PC-9 (cell line): ENCODE measurements around the gene CBL. TPM values are rescaled to one million over a fixed set of nuclear protein-coding genes. Genes with fewer than 3 reads are reported as not detected.

Source experiments
- BruUV-seq: library from RNA; stranded (reverse); fragments of 400-500 nt; replicated peaks from 2 replicates; lab custom pipeline; 2021; lab: Mats Ljungman, UMichigan
- CTCF ChIA-PET: fragments of 300-600 bp; sonication (Branson Sonifier 250); formaldehyde crosslinking; loops from one replicate; lab custom pipeline; 2022; ENCODE audit warnings: antibody characterized with exemption; lab: Charles Lee
- POLR2A ChIA-PET: fragments of 300-600 bp; sonication (Branson Sonifier 250); formaldehyde crosslinking; loops from one replicate; lab custom pipeline; 2022; ENCODE audit warnings: antibody characterized with exemption; ENCODE audit not compliant: unreplicated experiment; lab: Charles Lee
- DNase-seq, 2 experiments: peaks; one replicate each; pipeline versions ENCODE4 v3.0.0 to v3.0.0-alpha.2; 2015 to 2022; ENCODE audit warnings: mixed read lengths in 1 of 2
- H2AFZ ChIP-seq: fragments of 200-600 bp; sonication (generic); 2 replicates; pipeline ENCODE4 v1.8.1; 2017; ENCODE audit warnings: antibody characterized with exemption
- H3F3A ChIP-seq: fragments of 200-600 bp; sonication (generic); 2 replicates; pipeline ENCODE4 v1.8.1; 2017; ENCODE audit warnings: antibody characterized with exemption, mild to moderate bottlenecking, low read depth; ENCODE audit not compliant: insufficient read depth
- H3K27ac ChIP-seq: fragments of 200-600 bp; sonication (generic); 2 replicates; pipeline ENCODE4 v1.6.1; 2016; ENCODE audit warnings: mixed run types
- H3K27me3 ChIP-seq: fragments of 200-600 bp; sonication (generic); 2 replicates; pipeline ENCODE4 v1.6.1; 2016; ENCODE audit warnings: low read depth, mixed run types; ENCODE audit not compliant: insufficient read depth
- H3K36me3 ChIP-seq: fragments of 200-600 bp; sonication (generic); 2 replicates; pipeline ENCODE4 v1.6.1; 2016; ENCODE audit warnings: low read depth, mixed run types
- H3K4me1 ChIP-seq: fragments of 200-600 bp; sonication (generic); replicated peaks from 2 replicates; pipeline ENCODE4 v1.6.1; 2016; ENCODE audit warnings: mixed run types; ENCODE audit not compliant: insufficient read depth
- H3K4me2 ChIP-seq: fragments of 200-600 bp; sonication (generic); 2 replicates; pipeline ENCODE4 v1.6.1; 2017; ENCODE audit warnings: mixed run types
- H3K4me3 ChIP-seq: fragments of 200-600 bp; sonication (generic); 2 replicates; pipeline ENCODE4 v1.6.1; 2016; ENCODE audit warnings: mixed run types
- H3K79me2 ChIP-seq: fragments of 200-600 bp; sonication (generic); 2 replicates; pipeline ENCODE4 v1.6.1; 2017; ENCODE audit warnings: low read depth, mixed run types
- H3K9me2 ChIP-seq: fragments of 200-600 bp; sonication (generic); 2 replicates; pipeline ENCODE4 v1.8.1; 2017; ENCODE audit warnings: mild to moderate bottlenecking; ENCODE audit not compliant: insufficient read depth
- H3K9me3 ChIP-seq: fragments of 200-600 bp; sonication (generic); 2 replicates; pipeline ENCODE4 v1.8.1; 2016; ENCODE audit warnings: low read depth; ENCODE audit not compliant: insufficient read depth
- H4K20me1 ChIP-seq: fragments of 200-600 bp; sonication (generic); 2 replicates; pipeline ENCODE4 v1.8.1; 2017; ENCODE audit not compliant: insufficient read depth
- EZH2 ChIP-seq: fragments of 200-600 bp; sonication (generic); IDR thresholded peaks from 2 replicates; pipeline ENCODE4 v1.8.0; 2017; ENCODE audit warnings: antibody characterized with exemption, low read depth
- intact Hi-C: fragments of 100-400 bp; cut with micrococcal nuclease; formaldehyde crosslinking; loops from one replicate; pipeline ENCODE4 v1.10.0; 2022; ENCODE audit not compliant: unreplicated experiment
- total RNA-seq: library from RNA; stranded (reverse); gene quantifications from 2 replicates; pipeline ENCODE4 v1.2.3, GENCODE V29; 2021
- TF ChIP-seq, protein P1 (sequence below): fragments of 200-600 bp; sonication (generic); conservative IDR thresholded peaks from 2 replicates; pipeline ENCODE4 v1.6.1; 2017; ENCODE audit warnings: mixed run types, antibody characterized with exemption, mild to moderate bottlenecking, moderate library complexity

Gene CBL
- total RNA-seq, 1 experiment from 2014 or later = 32.9 TPM

GRCh38 chr11:119193001-119193400 lies 13.1 kb upstream of the CBL start:
- H3K79me2 ChIP-seq = no peaks in the 10 kb centered on the region
- H3K4me2 ChIP-seq = no peak overlapping the region
- H3K4me1 ChIP-seq = peaks cover 47% of the 10 kb centered on the region
- intact Hi-C loops = no loop called here
- DNase-seq = no peak
- no peak overlapping the region for H3K4me3 ChIP-seq
- TF ChIP-seq EZH2 = no peak
- TF ChIP-seq, protein P1, sequence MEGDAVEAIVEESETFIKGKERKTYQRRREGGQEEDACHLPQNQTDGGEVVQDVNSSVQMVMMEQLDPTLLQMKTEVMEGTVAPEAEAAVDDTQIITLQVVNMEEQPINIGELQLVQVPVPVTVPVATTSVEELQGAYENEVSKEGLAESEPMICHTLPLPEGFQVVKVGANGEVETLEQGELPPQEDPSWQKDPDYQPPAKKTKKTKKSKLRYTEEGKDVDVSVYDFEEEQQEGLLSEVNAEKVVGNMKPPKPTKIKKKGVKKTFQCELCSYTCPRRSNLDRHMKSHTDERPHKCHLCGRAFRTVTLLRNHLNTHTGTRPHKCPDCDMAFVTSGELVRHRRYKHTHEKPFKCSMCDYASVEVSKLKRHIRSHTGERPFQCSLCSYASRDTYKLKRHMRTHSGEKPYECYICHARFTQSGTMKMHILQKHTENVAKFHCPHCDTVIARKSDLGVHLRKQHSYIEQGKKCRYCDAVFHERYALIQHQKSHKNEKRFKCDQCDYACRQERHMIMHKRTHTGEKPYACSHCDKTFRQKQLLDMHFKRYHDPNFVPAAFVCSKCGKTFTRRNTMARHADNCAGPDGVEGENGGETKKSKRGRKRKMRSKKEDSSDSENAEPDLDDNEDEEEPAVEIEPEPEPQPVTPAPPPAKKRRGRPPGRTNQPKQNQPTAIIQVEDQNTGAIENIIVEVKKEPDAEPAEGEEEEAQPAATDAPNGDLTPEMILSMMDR = no peak
- H3K9me3 ChIP-seq = no peaks in the 10 kb centered on the region; the same call in 1 of the 2 replicates
- no peaks in the 10 kb centered on the region for H3K9me2 ChIP-seq
- H3K27me3 ChIP-seq = no peaks in the 10 kb centered on the region
- H3K27ac ChIP-seq = no peak overlapping the region
- ChIA-PET CTCF (interaction anchor here (0.5 to 0.6 kb wide), 2 partner anchors 18 to 159 kb away, joined by 4 to 5 read pairs; no protein-coding TSS in a partner anchor), POLR2A (interaction anchor here (0.6 kb wide), 1 partner anchor 71 kb away, joined by 5 read pairs; the partner anchor contains the start of gene HINFP)
- H3K36me3 ChIP-seq = no peaks in the 10 kb centered on the region
- peaks cover 16% of the 10 kb centered on the region; the same call in 1 of the 2 replicates for H3F3A ChIP-seq
- no TSS peak for BruUV-seq
- H4K20me1 ChIP-seq = no peaks in the 10 kb centered on the region
- H2AFZ ChIP-seq = no peak overlapping the region

- Histone ChIP-seq H3F3A (peaks cover 16% of the 10 kb centered on the region; the same call in 1 of the 2 replicates), H3K27ac (no peak overlapping the region), H3K36me3 (no peaks in the 10 kb centered on the region), H3K4me3 (no peak overlapping the region), H3K79me2 (no peaks in the 10 kb centered on the region), H2AFZ (no peak overlapping the region), H3K9me3 (no peaks in the 10 kb centered on the region; the same call in 1 of the 2 replicates), H3K9me2 (no peaks in the 10 kb centered on the region), H4K20me1 (no peaks in the 10 kb centered on the region), H3K27me3 (no peaks in the 10 kb centered on the region), H3K4me1 (peaks cover 47% of the 10 kb centered on the region), H3K4me2 (no peak overlapping the region)
- no peak for DNase-seq
- ChIA-PET POLR2A (no interaction called here), CTCF (interaction anchor here (0.5 kb wide), 1 partner anchor 18 kb away, joined by 4 read pairs; no protein-coding TSS in a partner anchor)
- intact Hi-C loops = no loop called here
- no TSS peak for BruUV-seq
- TF ChIP-seq EZH2 = no peak
- TF ChIP-seq, protein P1 = no peak
Observed at GRCh38 chr11:119193626-119194025, 12.5 kb upstream of the CBL start.

DNA sequence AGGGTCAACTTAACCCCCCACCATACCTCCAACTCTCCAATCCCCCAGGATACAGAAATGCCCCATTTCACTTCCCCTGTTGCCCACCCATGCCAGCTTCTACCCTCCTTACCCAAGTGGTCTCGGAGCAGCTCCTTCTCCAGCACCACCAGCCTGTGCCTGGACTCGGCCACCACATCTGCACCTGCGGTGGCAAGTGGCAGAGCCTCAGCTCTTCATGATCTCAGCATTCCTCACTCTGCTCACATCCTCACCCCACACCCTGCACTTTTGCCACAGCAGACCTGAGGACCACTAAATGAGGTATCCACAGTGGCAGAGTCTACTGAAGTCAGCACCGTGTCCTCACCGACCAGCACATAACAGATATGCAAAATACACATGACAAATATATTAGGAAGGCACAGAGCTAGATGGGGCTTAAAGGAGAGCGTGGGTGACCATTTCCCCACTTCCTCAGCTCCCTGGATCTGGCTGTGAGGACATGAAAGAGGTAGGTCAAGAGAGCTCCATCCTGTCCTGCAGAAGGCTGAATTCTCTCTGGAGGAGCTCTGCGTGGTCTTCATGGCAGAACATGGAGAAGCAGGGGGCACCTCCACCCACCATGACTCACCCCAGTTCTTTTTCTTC lies 11.2 kb upstream of the CBL start:
- ChIA-PET POLR2A (interaction anchor here (0.7 kb wide), 1 partner anchor 165 kb away, joined by 3 read pairs; no protein-coding TSS in a partner anchor), CTCF (interaction anchor here (0.5 kb wide), 2 partner anchors 29 to 72 kb away, joined by 3 to 5 read pairs; no protein-coding TSS in a partner anchor)
- BruUV-seq = no TSS peak
- Histone ChIP-seq H3K4me2 (no peak overlapping the region), H3K4me1 (peaks cover 35% of the 10 kb centered on the region), H3K4me3 (no peak overlapping the region), H3K79me2 (no peaks in the 10 kb centered on the region), H3K36me3 (no peaks in the 10 kb centered on the region), H2AFZ (no peak overlapping the region), H3K9me3 (no peaks in the 10 kb centered on the region; the same call in 1 of the 2 replicates), H4K20me1 (no peaks in the 10 kb centered on the region), H3F3A (peaks cover 16% of the 10 kb centered on the region; the same call in 1 of the 2 replicates), H3K9me2 (no peaks in the 10 kb centered on the region), H3K27me3 (no peaks in the 10 kb centered on the region), H3K27ac (no peak overlapping the region)
- no peak for DNase-seq
- intact Hi-C loops = loop anchor here (5.0 kb wide), 1 partner anchor 178 kb away; the partner anchor contains the start of genes RPS25 and TRAPPC4
- TF ChIP-seq EZH2 = no peak
- TF ChIP-seq, protein P1 = no peak
